PC-9 (cell line): Measurements from ENCODE around the gene ASIP. TPM values are rescaled to one million over a fixed set of nuclear protein-coding genes. Genes with fewer than 3 reads are reported as not detected.
"Not testable (repeated sequence)": the region's sequence is repeated elsewhere in the genome, so short reads cannot be mapped to it uniquely, and the experiment has no call there.

Experiments
- BruUV-seq: library from RNA; stranded (reverse); fragments of 400-500 nt; replicated peaks from 2 replicates; lab custom pipeline; 2021; lab: Mats Ljungman, UMichigan
- CTCF ChIA-PET: fragments of 300-600 bp; sonication (Branson Sonifier 250); formaldehyde crosslinking; loops from one replicate; lab custom pipeline; 2022; ENCODE audit warnings: antibody characterized with exemption; lab: Charles Lee
- POLR2A ChIA-PET: fragments of 300-600 bp; sonication (Branson Sonifier 250); formaldehyde crosslinking; loops from one replicate; lab custom pipeline; 2022; ENCODE audit warnings: antibody characterized with exemption; ENCODE audit not compliant: unreplicated experiment; lab: Charles Lee
- DNase-seq, 2 experiments: peaks; one replicate each; pipeline versions ENCODE4 v3.0.0 to v3.0.0-alpha.2; 2015 to 2022; ENCODE audit warnings: mixed read lengths in 1 of 2
- H2AFZ ChIP-seq: fragments of 200-600 bp; sonication (generic); 2 replicates; pipeline ENCODE4 v1.8.1; 2017; ENCODE audit warnings: antibody characterized with exemption
- H3F3A ChIP-seq: fragments of 200-600 bp; sonication (generic); 2 replicates; pipeline ENCODE4 v1.8.1; 2017; ENCODE audit warnings: antibody characterized with exemption, mild to moderate bottlenecking, low read depth; ENCODE audit not compliant: insufficient read depth
- H3K27ac ChIP-seq: fragments of 200-600 bp; sonication (generic); 2 replicates; pipeline ENCODE4 v1.6.1; 2016; ENCODE audit warnings: mixed run types
- H3K27me3 ChIP-seq: fragments of 200-600 bp; sonication (generic); 2 replicates; pipeline ENCODE4 v1.6.1; 2016; ENCODE audit warnings: low read depth, mixed run types; ENCODE audit not compliant: insufficient read depth
- H3K36me3 ChIP-seq: fragments of 200-600 bp; sonication (generic); 2 replicates; pipeline ENCODE4 v1.6.1; 2016; ENCODE audit warnings: low read depth, mixed run types
- H3K4me1 ChIP-seq: fragments of 200-600 bp; sonication (generic); replicated peaks from 2 replicates; pipeline ENCODE4 v1.6.1; 2016; ENCODE audit warnings: mixed run types; ENCODE audit not compliant: insufficient read depth
- H3K4me2 ChIP-seq: fragments of 200-600 bp; sonication (generic); 2 replicates; pipeline ENCODE4 v1.6.1; 2017; ENCODE audit warnings: mixed run types
- H3K4me3 ChIP-seq: fragments of 200-600 bp; sonication (generic); 2 replicates; pipeline ENCODE4 v1.6.1; 2016; ENCODE audit warnings: mixed run types
- H3K79me2 ChIP-seq: fragments of 200-600 bp; sonication (generic); 2 replicates; pipeline ENCODE4 v1.6.1; 2017; ENCODE audit warnings: low read depth, mixed run types
- H3K9me2 ChIP-seq: fragments of 200-600 bp; sonication (generic); 2 replicates; pipeline ENCODE4 v1.8.1; 2017; ENCODE audit warnings: mild to moderate bottlenecking; ENCODE audit not compliant: insufficient read depth
- H3K9me3 ChIP-seq: fragments of 200-600 bp; sonication (generic); 2 replicates; pipeline ENCODE4 v1.8.1; 2016; ENCODE audit warnings: low read depth; ENCODE audit not compliant: insufficient read depth
- H4K20me1 ChIP-seq: fragments of 200-600 bp; sonication (generic); 2 replicates; pipeline ENCODE4 v1.8.1; 2017; ENCODE audit not compliant: insufficient read depth
- CTCF ChIP-seq: fragments of 200-600 bp; sonication (generic); conservative IDR thresholded peaks from 2 replicates; pipeline ENCODE4 v1.6.1; 2017; ENCODE audit warnings: mixed run types, antibody characterized with exemption, mild to moderate bottlenecking, moderate library complexity
- EZH2 ChIP-seq: fragments of 200-600 bp; sonication (generic); IDR thresholded peaks from 2 replicates; pipeline ENCODE4 v1.8.0; 2017; ENCODE audit warnings: antibody characterized with exemption, low read depth
- intact Hi-C: fragments of 100-400 bp; cut with micrococcal nuclease; formaldehyde crosslinking; loops from one replicate; pipeline ENCODE4 v1.10.0; 2022; ENCODE audit not compliant: unreplicated experiment
- total RNA-seq: library from RNA; stranded (reverse); gene quantifications from 2 replicates; pipeline ENCODE4 v1.2.3, GENCODE V29; 2021

The ASIP gene
- total RNA-seq, 1 experiment from 2014 or later: not detected

- DNase-seq: no peak
- H3K4me2 ChIP-seq: no peak overlapping the region
- CTCF ChIA-PET: no interaction called here
- no peak overlapping the region for H3K4me3 ChIP-seq
- H3K36me3 ChIP-seq: peaks cover 24% of the 10 kb centered on the region
- POLR2A ChIA-PET: no interaction called here
- peaks cover 65% of the 10 kb centered on the region for H4K20me1 ChIP-seq
- no TSS peak for BruUV-seq
- intact Hi-C loops: no loop called here
- no peaks in the 10 kb centered on the region for H3F3A ChIP-seq
- no peaks in the 10 kb centered on the region for H3K9me2 ChIP-seq
- no peak for TF ChIP-seq EZH2
- no peak for TF ChIP-seq CTCF
- no peak overlapping the region for H3K27ac ChIP-seq
- peaks cover 43% of the 10 kb centered on the region for H3K79me2 ChIP-seq
- H3K27me3 ChIP-seq: no peaks in the 10 kb centered on the region
- H3K4me1 ChIP-seq: peaks cover 3% of the 10 kb centered on the region; the same call in 1 of the 2 replicates
- no peaks in the 10 kb centered on the region for H3K9me3 ChIP-seq
- H2AFZ ChIP-seq: no peak overlapping the region
These were observed 54.1 kb downstream of the ASIP start for GRCh38 chr20:34295284-34295683.

DNA sequence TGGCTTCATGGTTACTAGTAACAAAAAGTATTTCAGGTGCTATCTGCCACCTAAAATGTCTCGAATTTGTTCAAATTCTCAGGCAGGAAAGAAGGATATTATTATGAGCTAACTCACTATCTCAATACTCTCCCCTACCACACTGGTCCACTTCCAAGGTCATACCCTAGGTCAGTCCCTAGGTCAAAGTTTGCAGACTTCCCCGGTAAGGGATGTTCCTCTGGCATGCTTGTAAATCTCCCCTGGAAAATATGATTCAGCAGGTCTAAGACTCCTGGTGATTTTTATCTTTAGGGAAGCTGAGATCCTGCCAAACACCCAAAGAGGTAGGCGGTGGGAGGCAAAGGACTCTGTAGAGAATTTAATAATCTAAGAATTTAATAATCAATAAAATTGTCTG lies 55.2 kb downstream of the ASIP start:
- H4K20me1 ChIP-seq: peaks cover 74% of the 10 kb centered on the region
- intact Hi-C loops: no loop called here
- CTCF ChIA-PET: no interaction called here

GRCh38 chr20:34298294-34298784 lies 57.1 kb downstream of the ASIP start:
- BruUV-seq, H3K4me3 ChIP-seq, H3K9me2 ChIP-seq, H3K9me3 ChIP-seq, H3K27me3 ChIP-seq, H2AFZ ChIP-seq, intact Hi-C loops, H3F3A ChIP-seq, H3K4me2 ChIP-seq, POLR2A ChIA-PET, H3K36me3 ChIP-seq, CTCF ChIA-PET, DNase-seq, H3K27ac ChIP-seq: not testable (repeated sequence)
- H3K79me2 ChIP-seq: peaks cover 68% of the 10 kb centered on the region
- peak; percentile 57 for TF ChIP-seq CTCF
- H4K20me1 ChIP-seq: peaks cover 64% of the 10 kb centered on the region
- peaks cover 20% of the 10 kb centered on the region for H3K4me1 ChIP-seq

More for the DNA sequence above, 55.2 kb downstream of the ASIP start:
- Histone ChIP-seq H3F3A (no peaks in the 10 kb centered on the region), H3K27me3 (no peaks in the 10 kb centered on the region), H3K27ac (no peak overlapping the region), H3K9me2 (no peaks in the 10 kb centered on the region), H2AFZ (no peak overlapping the region), H3K4me1 (peaks cover 13% of the 10 kb centered on the region), H3K9me3 (no peaks in the 10 kb centered on the region), H3K4me3 (no peak overlapping the region), H3K4me2 (no peak overlapping the region), H3K36me3 (peaks cover 23% of the 10 kb centered on the region), H3K79me2 (peaks cover 55% of the 10 kb centered on the region)
- POLR2A ChIA-PET: no interaction called here
- TF ChIP-seq CTCF: no peak
- no peak for TF ChIP-seq EZH2
- no TSS peak for BruUV-seq
- DNase-seq: no peak
